ENCODE data around the gene ROCK2. TPM values are rescaled to one million over a fixed set of nuclear protein-coding genes. Genes with fewer than 3 reads are reported as not detected.

ROCK2 gene
- total and polyA plus RNA-seq, 2 of the 8 experiments (the other 6 are each of a cell fraction or from before 2014, with no cell fraction given): 2.7 to 29.0 TPM

DNA sequence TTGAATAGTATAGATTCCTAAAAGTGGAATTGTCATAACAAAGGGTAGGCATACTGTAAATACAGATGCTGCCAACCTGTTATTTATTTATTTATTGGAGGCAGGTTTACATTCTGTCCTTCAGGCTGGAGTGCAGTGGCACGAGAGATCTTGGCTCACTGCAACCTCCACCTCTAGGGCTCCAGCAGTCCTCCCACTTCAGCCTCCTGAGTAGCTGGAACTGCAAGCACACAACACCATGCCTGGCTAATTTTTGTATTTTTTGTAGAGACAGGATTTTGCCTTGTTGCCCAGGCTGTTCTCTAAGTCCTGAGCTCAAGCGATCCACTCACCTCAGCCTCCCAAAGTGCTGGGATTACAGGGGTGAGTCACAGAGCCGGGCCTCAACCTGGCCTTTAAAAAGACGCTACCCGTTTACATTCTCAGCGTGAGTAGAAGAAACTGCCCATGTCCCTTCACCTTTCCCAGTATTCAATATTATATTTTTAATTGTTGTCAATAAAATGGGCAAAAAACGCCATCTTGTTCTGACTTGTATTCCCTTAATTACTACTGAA lies 3.0 kb upstream of the ROCK2 start:
- Histone ChIP-seq H3K79me2 (ENCODE audit: control insufficient read depth in 1 of 2, insufficient read depth in 2 of 2, low read length in 2 of 2) (peaks cover 5 to 11% of the 10 kb centered on the region in 2 experiments), H4K5ac (ENCODE audit: insufficient read length, low read depth, low read length) (no peak overlapping the region), H2BK15ac (ENCODE audit: low read length) (no peak overlapping the region), H3K56ac (replicated peaks; ENCODE audit: insufficient read length, low read depth, low read length) (no peak overlapping the region), H2BK20ac (ENCODE audit: low read length) (no peak overlapping the region), H2BK5ac (ENCODE audit: low read depth, low read length) (no peak overlapping the region), H3K4me1 (replicated peaks in 1 of 4; ENCODE audit: control insufficient read depth in 3 of 4, insufficient read depth in 4 of 4, low read length in 3 of 4) (peaks cover 0 to 5% (median 3%) of the 10 kb centered on the region in 4 experiments; a peak in 5 of 7 replicates), H3K4me2 (ENCODE audit: insufficient read depth in 1 of 2, low read depth in 2 of 2, low read length in 2 of 2) (no peak overlapping the region), H4K91ac (replicated peaks; ENCODE audit: insufficient read length, low read length) (no peak overlapping the region), H3K18ac (ENCODE audit: extremely low read depth, low read length) (no peak overlapping the region), H3K27me3 (replicated peaks in 1 of 4; ENCODE audit: control insufficient read depth in 3 of 4, extremely low read depth in 1 of 4, insufficient read depth in 3 of 4, low read length in 3 of 4) (no peaks in the 10 kb centered on the region; a peak in 1 of 7 replicates), H3K4me3 (ENCODE audit: extremely low read depth in 1 of 4, insufficient read depth in 2 of 4, low read depth in 3 of 4, low read length in 4 of 4) (no peak overlapping the region), H2BK12ac (ENCODE audit: low read depth, low read length) (no peak overlapping the region), H2AK5ac (ENCODE audit: low read depth, low read length) (no peak overlapping the region), H3K9ac (replicated peaks in 1 of 4; ENCODE audit: extremely low read depth in 1 of 4, low read depth in 3 of 4, low read length in 3 of 4) (no peak overlapping the region), H3K9me3 (ENCODE audit: insufficient read depth in 2 of 2, low read depth in 1 of 2, low read length in 1 of 2) (no peaks in the 10 kb centered on the region), H3K4ac (replicated peaks; ENCODE audit: insufficient read length, low read depth, low read length) (no peak overlapping the region), H3K27ac (ENCODE audit: low read depth, low read length) (no peak overlapping the region), H2BK120ac (replicated peaks; ENCODE audit: low read depth, low read length) (no peak overlapping the region), H3K23ac (ENCODE audit: insufficient read length) (no peak overlapping the region), H3K23me2 (ENCODE audit: low read depth, low read length) (peaks cover 10% of the 10 kb centered on the region), H4K8ac (ENCODE audit: extremely low read depth, insufficient read depth, low read length) (no peak overlapping the region), H3K36me3 (ENCODE audit: control insufficient read depth in 2 of 4, insufficient read depth in 4 of 4, low read length in 3 of 4) (no peaks in the 10 kb centered on the region), H3K14ac (ENCODE audit: insufficient read length) (no peak overlapping the region), H3K79me1 (ENCODE audit: low read depth, low read length) (0 out of 2 replicates have a peak, but pooled peaks cover 3% of the 10 kb centered on the region), H2AFZ (ENCODE audit: low read length) (no peak overlapping the region), H4K20me1 (replicated peaks in 1 of 2; ENCODE audit: control insufficient read depth in 1 of 2, insufficient read depth in 2 of 2, low read length in 2 of 2) (peaks cover 0 to 12% of the 10 kb centered on the region in 2 experiments)
- 91% methylated on average over 7 of the region's 7 CpGs; no CpG with 5 or more reads in 1 of the 2 experiments for WGBS, 2 experiments (ENCODE audit: extremely low coverage in 1 of 2, insufficient coverage in 1 of 2, insufficient read length in 1 of 2, insufficient replicate concordance in 2 of 2, low coverage in 1 of 2, low lambda C conversion rate in 2 of 2, missing lambda C conversion rate in 1 of 2)
- ChIA-PET CTCF (ENCODE audit: partially characterized antibody) (interaction anchor here (0.7 to 1.3 kb wide), 4 partner anchors 20 to 141 kb away, joined by 3 to 5 read pairs (median 3); no protein-coding TSS in a partner anchor), POLR2A (ENCODE audit: partially characterized antibody) (no interaction called here)
- DNase-seq (ENCODE audit: low read depth in 1 of 2, low spot score in 2 of 2) (no peak), FAIRE-seq (no peak)
- no peak for TF ChIP-seq JUND (IDR thresholded peaks at IDR 0.05; ENCODE audit: low read length)
- TF ChIP-seq HDAC2 (IDR thresholded peaks at IDR 0.05; ENCODE audit: borderline replicate concordance in 1 of 2, low read depth in 2 of 2, low read length in 2 of 2): no peak
- TF ChIP-seq SIX5 (IDR thresholded peaks at IDR 0.05; ENCODE audit: low read depth, low read length): no peak
- no peak for TF ChIP-seq EGR1 (IDR thresholded peaks at IDR 0.05; ENCODE audit: borderline replicate concordance, low read depth, low read length)
- TF ChIP-seq EZH2 (IDR thresholded peaks at IDR 0.05; ENCODE audit: low read depth, low read length, severe bottlenecking): no peak
- no peak for TF ChIP-seq MAFK (IDR thresholded peaks at IDR 0.05; ENCODE audit: low read depth, low read length)
- TF ChIP-seq CBX8 (IDR thresholded peaks at IDR 0.05; ENCODE audit: borderline replicate concordance, low read depth, low read length): no peak
- no peak for TF ChIP-seq CHD2 (IDR thresholded peaks at IDR 0.05; ENCODE audit: low read length)
- TF ChIP-seq NRF1 (IDR thresholded peaks at IDR 0.05; ENCODE audit: low read depth, low read length): no peak
- TF ChIP-seq SP1 (IDR thresholded peaks at IDR 0.05; ENCODE audit: low read depth, low read length): no peak

Data from H1 (cell line).